Skin epidermis (tissue), 12 donors: ENCODE results near the gene SASH3.

ENCODE experiments used
- H3K27ac ChIP-seq, 21 experiments: fragments of 200-600 bp; sonication (generic) in 11 of 21; one replicate each; pipeline ENCODE4 v1.5.0; 2020; ENCODE audit warnings: mild to moderate bottlenecking in 3 of 21, inconsistent platforms in 2 of 21, moderate library complexity in 2 of 21
- H3K4me3 ChIP-seq, 7 experiments: fragments of 200-600 bp; sonication (generic) in 2 of 7; one replicate each; pipeline ENCODE4 v1.5.0; 2020; ENCODE audit warnings: inconsistent platforms in 2 of 7, mild to moderate bottlenecking in 2 of 7, moderate library complexity in 1 of 7

SASH3 gene

GRCh38 chrX:129798888-129799287 lies 19.1 kb downstream of the SASH3 start:
- Histone ChIP-seq H3K4me3 (no peak overlapping the region), H3K27ac (no peak overlapping the region)

GRCh38 chrX:129800186-129800585 lies 20.4 kb downstream of the SASH3 start:
- Histone ChIP-seq H3K4me3 (no peak overlapping the region), H3K27ac (no peak overlapping the region)

GRCh38 chrX:129802863-129803262 lies 23.1 kb downstream of the SASH3 start:
- Histone ChIP-seq H3K27ac (no peak overlapping the region), H3K4me3 (no peak overlapping the region)

- Histone ChIP-seq H3K27ac (no peak overlapping the region), H3K4me3 (no peak overlapping the region)
Observed at GRCh38 chrX:129804806-129805205, 25.1 kb downstream of the SASH3 start.

GRCh38 chrX:129808158-129808828 lies 28.5 kb downstream of the SASH3 start:
- Histone ChIP-seq H3K27ac (no peak overlapping the region), H3K4me3 (no peak overlapping the region)

GRCh38 chrX:129808829-129809796 lies 29.4 kb downstream of the SASH3 start:
- no peak overlapping the region for H3K4me3 ChIP-seq
- H3K27ac ChIP-seq: no peak overlapping the region

GRCh38 chrX:129813662-129814368 lies 34.1 kb downstream of the SASH3 start:
- Histone ChIP-seq H3K4me3 (no peak overlapping the region), H3K27ac (no peak overlapping the region)

- no peak overlapping the region for H3K4me3 ChIP-seq
- H3K27ac ChIP-seq: no peak overlapping the region
Observed at GRCh38 chrX:129818123-129818522, 38.4 kb downstream of the SASH3 start.

- Histone ChIP-seq H3K4me3 (no peak overlapping the region), H3K27ac (no peak overlapping the region)
Observed at GRCh38 chrX:129823115-129823514, 43.4 kb downstream of the SASH3 start.

GRCh38 chrX:129823522-129823921 lies 43.8 kb downstream of the SASH3 start:
- Histone ChIP-seq H3K27ac (peak overlapping the region in 1 of 21 experiments; percentile 7), H3K4me3 (no peak overlapping the region)

- no peak overlapping the region for H3K4me3 ChIP-seq
- H3K27ac ChIP-seq: no peak overlapping the region
Observed at GRCh38 chrX:129824620-129825019, 44.9 kb downstream of the SASH3 start.

GRCh38 chrX:129825746-129826505 lies 46.2 kb downstream of the SASH3 start:
- H3K4me3 ChIP-seq: no peak overlapping the region

GRCh38 chrX:129830494-129830893 lies 50.7 kb downstream of the SASH3 start:
- Histone ChIP-seq H3K27ac (no peak overlapping the region), H3K4me3 (no peak overlapping the region)

More at GRCh38 chrX:129825746-129826505, 46.2 kb downstream of the SASH3 start:
- no peak overlapping the region for H3K27ac ChIP-seq

GRCh38 chrX:129831091-129831885 lies 51.5 kb downstream of the SASH3 start:
- H3K27ac ChIP-seq: no peak overlapping the region
- no peak overlapping the region for H3K4me3 ChIP-seq

- Histone ChIP-seq H3K4me3 (no peak overlapping the region), H3K27ac (no peak overlapping the region)
Observed at GRCh38 chrX:129833153-129833990, 53.6 kb downstream of the SASH3 start.

- no peak overlapping the region for H3K4me3 ChIP-seq
- no peak overlapping the region for H3K27ac ChIP-seq
Observed at GRCh38 chrX:129836827-129837226, 57.1 kb downstream of the SASH3 start.

- Histone ChIP-seq H3K27ac (peak overlapping the region in 3 of 21 experiments; percentile 6 to 35 (median 16)), H3K4me3 (peak overlapping the region in 1 of 7 experiments; percentile 12)
Observed at GRCh38 chrX:129840344-129840743, 60.6 kb downstream of the SASH3 start.
